ENCODE data around the gene EFNB1. TPM values are rescaled to one million over a fixed set of nuclear protein-coding genes. Genes with fewer than 3 reads are reported as not detected.
"Not testable (repeated sequence)": the region's sequence is repeated elsewhere in the genome, so short reads cannot be mapped to it uniquely, and the experiment has no call there.

Gene EFNB1
- total RNA-seq (2021): 76.8 and 78.1 TPM in 2 replicates
- percentile 80 among the genes with signal in this experiment for Bru-seq, nascent RNA
- percentile 85 among the genes with signal in this experiment for BruChase-seq, experiment 1, labeled RNA remaining after a 2-hour chase
- percentile 87 among the genes with signal in this experiment for BruChase-seq, experiment 2, labeled RNA remaining after a 6-hour chase
- long read RNA-seq, transcript EFNB1-201 (5 exons, 3,314 nt): major isoform, 190 of 223 reads
- long read RNA-seq, partial matches to known transcripts: 25 of 223 reads
- long read RNA-seq, other reads (novel, unspliced or antisense): 8 of 223 reads

GRCh38 chrX:68828740-68829581 is at the start of gene EFNB1:
TSS of gene EFNB1 (plus strand) at chrX:68829021. CDS start at chrX:68829777, 756 bp downstream.
- Histone ChIP-seq H3K27me3 (replicated peaks; ENCODE audit: insufficient read depth, low read depth, low read length, poor library complexity) (no peaks in the 10 kb centered on the region), H3K4me1 (ENCODE audit: insufficient read depth, low read length, poor library complexity, severe bottlenecking) (no peaks in the 10 kb centered on the region), H3K27ac (ENCODE audit: low read depth, low read length, poor library complexity, severe bottlenecking) (peak within 1 kb of the TSS; percentile 84), H3K4me3 (ENCODE audit: low read depth, low read length, poor library complexity, severe bottlenecking) (peak within 1 kb of the TSS; percentile 82), H3K9me3 (ENCODE audit: low read depth, low read length, poor library complexity, severe bottlenecking) (no peaks in the 10 kb centered on the region), H3K36me3 (ENCODE audit: insufficient read depth, low read length, poor library complexity, severe bottlenecking) (peaks cover 18% of the 10 kb centered on the region)
- TSS peak; percentile 63 for BruUV-seq (replicated peaks)
- peak; percentile 95 for DNase-seq (ENCODE audit: low spot score)
- POLR2A ChIA-PET (ENCODE audit: low non-redundant PET): interaction anchor here (0.6 to 1.1 kb wide), 4 partner anchors 458 to 595 kb away, joined by 3 to 4 read pairs (median 4); no protein-coding TSS in a partner anchor
- no peak for TF ChIP-seq CTCF (conservative IDR thresholded peaks at IDR 0.05; ENCODE audit: low read depth, low read length)
- TF ChIP-seq EZH2 (IDR thresholded peaks at IDR 0.05; ENCODE audit: borderline replicate concordance, low read depth, low read length, poor library complexity, severe bottlenecking): no peak
- CTCF ChIA-PET: interaction anchor here (0.7 to 3.3 kb wide), 9 partner anchors 336 to 1305 kb away, joined by 3 to 47 read pairs (median 8); partner anchors contain the start of genes IGBP1 and PJA1
- intact Hi-C loops (cut with micrococcal nuclease; ENCODE audit: unreplicated experiment): loop anchor here (1.0 kb wide), 2 partner anchors 457 to 558 kb away; no protein-coding TSS in a partner anchor

GRCh38 chrX:68781295-68781694 is 47.5 kb upstream of the EFNB1 start:
- H3K4me3 ChIP-seq (ENCODE audit: low read depth, low read length, poor library complexity, severe bottlenecking); H3K36me3 ChIP-seq (ENCODE audit: insufficient read depth, low read length, poor library complexity, severe bottlenecking); POLR2A ChIA-PET (ENCODE audit: low non-redundant PET); H3K9me3 ChIP-seq (ENCODE audit: low read depth, low read length, poor library complexity, severe bottlenecking); CTCF ChIA-PET; H3K4me1 ChIP-seq (ENCODE audit: insufficient read depth, low read length, poor library complexity, severe bottlenecking); intact Hi-C loops (cut with micrococcal nuclease; ENCODE audit: unreplicated experiment); BruUV-seq (replicated peaks); DNase-seq (ENCODE audit: low spot score); H3K27ac ChIP-seq (ENCODE audit: low read depth, low read length, poor library complexity, severe bottlenecking): not testable (repeated sequence)
- H3K27me3 ChIP-seq (replicated peaks; ENCODE audit: insufficient read depth, low read depth, low read length, poor library complexity): peaks cover 11% of the 10 kb centered on the region

DNA sequence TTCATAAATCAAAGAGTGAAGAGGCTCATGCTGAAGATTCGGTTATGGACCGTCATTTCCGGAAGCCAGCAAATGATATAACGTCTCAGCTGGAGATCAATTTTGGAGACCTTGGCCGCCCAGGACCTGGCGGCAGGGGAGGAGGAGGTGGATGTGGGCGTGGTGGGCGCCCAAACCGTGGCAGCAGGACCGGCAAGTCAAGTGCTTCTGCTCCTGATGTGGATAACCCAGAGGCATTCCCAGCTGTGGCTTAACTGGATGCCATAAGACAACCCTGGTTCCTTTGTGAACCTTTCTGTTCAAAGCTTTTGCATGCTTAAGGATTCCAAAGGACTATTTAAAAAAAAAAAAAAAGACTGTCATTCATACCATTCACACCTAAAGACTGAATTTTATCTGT is 44.0 kb upstream of the EFNB1 start:
- BruUV-seq (replicated peaks): no TSS peak
- no peak for TF ChIP-seq EZH2 (IDR thresholded peaks at IDR 0.05; ENCODE audit: borderline replicate concordance, low read depth, low read length, poor library complexity, severe bottlenecking)
- TF ChIP-seq CTCF (conservative IDR thresholded peaks at IDR 0.05; ENCODE audit: low read depth, low read length): no peak
- intact Hi-C loops (cut with micrococcal nuclease; ENCODE audit: unreplicated experiment): no loop called here
- ChIA-PET CTCF (no interaction called here), POLR2A (ENCODE audit: low non-redundant PET) (no interaction called here)
- Histone ChIP-seq H3K27ac (ENCODE audit: low read depth, low read length, poor library complexity, severe bottlenecking) (no peak overlapping the region), H3K36me3 (ENCODE audit: insufficient read depth, low read length, poor library complexity, severe bottlenecking) (no peaks in the 10 kb centered on the region), H3K9me3 (ENCODE audit: low read depth, low read length, poor library complexity, severe bottlenecking) (no peaks in the 10 kb centered on the region), H3K4me1 (ENCODE audit: insufficient read depth, low read length, poor library complexity, severe bottlenecking) (no peaks in the 10 kb centered on the region), H3K27me3 (replicated peaks; ENCODE audit: insufficient read depth, low read depth, low read length, poor library complexity) (no peaks in the 10 kb centered on the region), H3K4me3 (ENCODE audit: low read depth, low read length, poor library complexity, severe bottlenecking) (no peak overlapping the region)
- DNase-seq (ENCODE audit: low spot score): no peak

GRCh38 chrX:68786581-68786980 is 42.2 kb upstream of the EFNB1 start:
- H3K4me3 ChIP-seq (ENCODE audit: low read depth, low read length, poor library complexity, severe bottlenecking); DNase-seq (ENCODE audit: low spot score); H3K27me3 ChIP-seq (replicated peaks; ENCODE audit: insufficient read depth, low read depth, low read length, poor library complexity); intact Hi-C loops (cut with micrococcal nuclease; ENCODE audit: unreplicated experiment); H3K27ac ChIP-seq (ENCODE audit: low read depth, low read length, poor library complexity, severe bottlenecking); H3K9me3 ChIP-seq (ENCODE audit: low read depth, low read length, poor library complexity, severe bottlenecking); BruUV-seq (replicated peaks); H3K36me3 ChIP-seq (ENCODE audit: insufficient read depth, low read length, poor library complexity, severe bottlenecking); POLR2A ChIA-PET (ENCODE audit: low non-redundant PET); CTCF ChIA-PET; H3K4me1 ChIP-seq (ENCODE audit: insufficient read depth, low read length, poor library complexity, severe bottlenecking): not testable (repeated sequence)

All from A673 (cell line).